Upper lobe of left lung (tissue), 4 donors: ENCODE data around the gene TRPV3.

Experiments
- POLR2A ChIP-seq, 4 donors: fragments of 450-650 bp; IDR thresholded peaks; one replicate each; pipeline ENCODE4 v1.5.1; 2016 to 2017; ENCODE audit warnings: antibody characterized with exemption in 4 of 4, mild to moderate bottlenecking in 2 of 4
- POLR2AphosphoS5 ChIP-seq, 2 donors: sonication (generic); formaldehyde crosslinking; IDR thresholded peaks; one replicate each; pipeline ENCODE4 v1.5.1; 2017; ENCODE audit warnings: antibody characterized with exemption in 2 of 2
- TF ChIP-seq, protein P1 (sequence below), 6 experiments: fragments of 450-650 bp in 4 of 6; fragments of 200-600 bp in 2 of 6; sonication (generic) in 2 of 6; IDR thresholded peaks; one replicate each; pipeline ENCODE4 v1.5.1; 2016 to 2019; ENCODE audit warnings: antibody characterized with exemption in 6 of 6

DNA sequence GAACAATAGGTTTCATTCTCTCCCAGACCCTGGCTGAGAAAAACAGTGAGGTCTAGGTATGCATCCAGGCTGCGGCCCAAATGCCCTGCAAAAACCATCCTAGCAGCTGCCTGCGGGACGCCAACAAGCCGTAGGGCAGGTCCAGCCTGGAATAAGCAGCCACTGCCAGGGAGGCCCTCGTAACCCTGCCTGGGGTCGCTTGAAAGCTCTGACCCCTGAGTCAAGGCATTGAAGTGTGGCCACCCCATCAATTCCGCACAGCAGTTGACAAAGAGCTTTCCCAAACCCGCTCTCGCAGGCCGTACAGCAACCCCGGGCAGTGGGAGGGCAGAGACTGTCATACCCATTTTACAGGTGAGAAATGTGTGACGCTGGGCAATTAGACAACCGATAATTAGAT lies 40.5 kb upstream of the TRPV3 start:
- TF ChIP-seq, protein P1, sequence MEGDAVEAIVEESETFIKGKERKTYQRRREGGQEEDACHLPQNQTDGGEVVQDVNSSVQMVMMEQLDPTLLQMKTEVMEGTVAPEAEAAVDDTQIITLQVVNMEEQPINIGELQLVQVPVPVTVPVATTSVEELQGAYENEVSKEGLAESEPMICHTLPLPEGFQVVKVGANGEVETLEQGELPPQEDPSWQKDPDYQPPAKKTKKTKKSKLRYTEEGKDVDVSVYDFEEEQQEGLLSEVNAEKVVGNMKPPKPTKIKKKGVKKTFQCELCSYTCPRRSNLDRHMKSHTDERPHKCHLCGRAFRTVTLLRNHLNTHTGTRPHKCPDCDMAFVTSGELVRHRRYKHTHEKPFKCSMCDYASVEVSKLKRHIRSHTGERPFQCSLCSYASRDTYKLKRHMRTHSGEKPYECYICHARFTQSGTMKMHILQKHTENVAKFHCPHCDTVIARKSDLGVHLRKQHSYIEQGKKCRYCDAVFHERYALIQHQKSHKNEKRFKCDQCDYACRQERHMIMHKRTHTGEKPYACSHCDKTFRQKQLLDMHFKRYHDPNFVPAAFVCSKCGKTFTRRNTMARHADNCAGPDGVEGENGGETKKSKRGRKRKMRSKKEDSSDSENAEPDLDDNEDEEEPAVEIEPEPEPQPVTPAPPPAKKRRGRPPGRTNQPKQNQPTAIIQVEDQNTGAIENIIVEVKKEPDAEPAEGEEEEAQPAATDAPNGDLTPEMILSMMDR (IDR thresholded peaks at IDR 0.05): no peak
- TF ChIP-seq POLR2AphosphoS5 (IDR thresholded peaks at IDR 0.05) (no peak), POLR2A (IDR thresholded peaks at IDR 0.05) (no peak)
